Fibroblast of gingiva (primary cell): ENCODE measurements around the gene CHMP6.

Source experiments
- DNase-seq: peaks from one replicate; pipeline ENCODE4 v3.0.0-alpha.2; 2011; ENCODE audit warnings: low read depth

CHMP6 gene

DNA sequence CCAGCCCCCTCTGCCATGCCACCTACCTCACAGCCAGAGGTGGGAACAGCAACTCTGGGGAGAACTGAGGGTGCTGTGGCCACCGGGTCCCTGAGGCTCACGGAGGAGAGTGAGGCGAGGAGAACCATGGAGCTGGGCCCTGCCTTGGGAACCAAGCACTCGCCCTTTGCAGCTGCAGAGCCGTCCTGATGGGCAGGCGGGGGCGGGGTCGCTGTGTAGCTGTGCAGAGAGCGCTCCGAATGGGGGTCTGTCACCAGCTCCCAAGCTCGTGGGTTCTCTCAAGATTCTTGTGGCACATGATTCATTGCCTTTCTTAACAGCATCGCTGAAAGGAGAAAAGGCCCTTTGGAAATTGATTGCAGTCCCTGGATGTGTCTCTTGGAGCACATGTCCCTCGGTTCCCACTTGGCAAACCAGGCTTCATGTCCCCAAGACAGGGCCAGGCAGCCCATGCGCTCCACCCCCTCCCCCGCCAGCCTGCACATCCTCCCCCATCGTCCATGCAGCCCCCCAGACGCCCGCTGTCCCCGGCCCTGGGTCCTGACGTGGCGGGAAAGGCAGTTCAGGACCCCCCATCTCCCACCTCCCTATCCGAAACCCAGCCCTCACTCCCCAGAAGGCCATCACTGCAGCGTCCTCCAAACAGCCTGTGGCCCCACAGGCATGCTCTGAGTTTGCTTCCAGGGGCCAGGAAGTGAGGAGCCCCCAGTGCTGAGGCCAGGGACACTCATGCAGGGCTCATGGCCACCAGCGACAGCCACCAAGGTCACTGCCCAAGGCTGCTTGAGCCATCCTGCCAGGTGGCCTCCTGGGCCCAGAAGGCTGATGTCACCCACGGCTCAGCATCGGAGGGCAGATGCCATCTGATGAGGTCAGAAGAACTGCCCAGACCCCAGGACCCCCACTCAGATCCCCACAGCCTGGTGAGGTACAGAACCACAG is 20.6 kb upstream of the CHMP6 start:
- no peak for DNase-seq

DNA sequence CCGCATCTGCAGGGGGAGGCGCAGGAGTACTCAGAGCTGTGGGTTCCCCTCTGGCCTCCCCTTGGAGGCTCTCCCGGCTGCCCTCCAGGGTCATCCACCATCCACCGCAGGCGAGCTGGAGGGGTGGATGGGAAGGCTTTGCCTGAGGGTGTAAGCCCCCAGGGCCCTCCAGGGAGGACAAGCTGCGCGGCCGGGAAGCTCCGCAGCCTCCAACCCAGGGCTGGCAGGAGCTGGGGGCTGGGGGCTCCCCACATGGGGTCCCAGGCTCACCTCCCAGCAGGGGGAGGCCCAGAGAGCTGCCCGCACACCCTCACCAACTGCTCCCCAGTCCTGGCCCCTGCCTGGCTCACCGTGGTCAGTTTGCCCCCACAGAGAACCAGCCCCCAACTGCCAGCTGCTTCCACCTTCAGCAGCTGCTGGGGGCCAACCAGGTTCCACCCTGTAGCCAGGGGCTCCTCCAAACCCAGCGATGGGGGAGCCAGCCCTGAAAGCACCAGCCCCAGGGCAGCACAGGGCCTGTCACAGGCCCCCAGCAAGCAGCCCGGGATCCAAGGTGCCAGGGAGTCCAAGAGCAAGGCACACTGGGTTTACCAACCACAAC is 19.8 kb upstream of the CHMP6 start:
- no peak for DNase-seq

DNA sequence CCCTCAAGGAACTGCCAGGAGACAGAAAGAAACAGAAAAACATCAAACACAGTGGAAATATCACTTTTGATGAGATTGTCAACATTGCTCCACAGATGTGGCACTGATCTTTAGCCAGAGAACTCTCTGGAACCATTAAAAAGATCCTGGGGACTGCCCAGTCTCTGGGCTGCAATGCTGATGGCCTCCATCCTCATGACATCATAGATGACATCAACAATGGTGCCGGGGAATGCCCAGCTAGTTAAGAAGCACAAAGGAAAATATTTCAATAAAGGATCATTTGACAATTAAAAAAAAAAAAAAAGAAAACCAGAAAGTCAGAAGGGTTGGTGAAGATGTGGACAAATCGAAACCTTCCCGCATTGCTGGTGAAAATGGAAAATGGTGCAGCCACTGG is 14.9 kb upstream of the CHMP6 start:
- DNase-seq: no peak

DNA sequence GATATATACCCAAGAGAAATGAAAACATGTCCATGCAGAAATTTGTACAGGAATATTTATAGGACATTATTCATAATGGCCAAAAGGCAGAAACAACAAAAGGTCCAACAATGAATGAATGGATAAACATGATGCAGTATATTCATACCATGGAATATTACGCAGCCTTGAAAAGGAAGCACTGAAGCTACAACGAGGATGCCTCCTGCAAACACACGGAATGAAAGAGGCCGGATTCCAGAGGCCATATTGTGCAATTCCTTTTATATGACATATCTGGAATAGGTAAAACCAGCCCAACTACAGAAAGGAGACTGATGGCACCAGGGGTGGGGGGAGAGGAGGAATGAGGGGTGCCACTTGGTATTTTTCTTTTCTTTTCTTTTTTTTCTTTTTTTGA is 14.5 kb upstream of the CHMP6 start:
- DNase-seq: no peak

- no peak for DNase-seq
Observed at GRCh38 chr17:80978499-80979497, 12.8 kb upstream of the CHMP6 start.

GRCh38 chr17:80979547-80980378 is 11.9 kb upstream of the CHMP6 start:
- DNase-seq: no peak

DNA sequence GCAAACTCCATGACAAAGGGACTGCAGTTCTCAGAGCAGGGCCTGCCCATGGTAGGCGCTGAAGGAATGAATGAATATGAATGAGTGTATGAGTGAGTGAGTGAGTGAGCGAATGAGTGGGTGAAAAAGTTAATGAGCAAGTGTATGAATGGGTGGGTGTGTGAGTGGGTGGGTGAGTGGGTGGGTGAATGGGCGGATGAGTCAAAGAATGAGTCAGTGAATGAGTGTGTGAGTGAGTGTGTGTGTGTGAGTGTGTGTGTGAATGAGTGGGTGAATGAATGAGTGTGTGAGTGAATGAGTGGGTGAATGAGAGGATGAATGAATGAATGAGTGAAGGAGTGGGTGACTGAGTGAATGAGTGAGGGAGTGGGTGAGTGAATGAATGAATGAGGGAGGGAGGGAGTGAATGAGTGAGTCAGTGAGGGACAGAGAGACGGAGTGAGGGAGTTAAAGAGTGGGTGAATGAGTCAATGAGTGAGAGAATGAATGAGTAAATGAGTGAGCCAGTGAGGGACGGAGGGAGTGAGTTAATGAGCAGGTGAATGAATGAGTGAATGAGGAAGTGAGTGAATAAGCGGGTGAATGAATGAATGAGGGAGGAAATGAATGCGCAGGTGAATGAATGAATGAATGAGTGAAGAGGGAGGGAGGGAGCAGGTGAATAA is 11.1 kb upstream of the CHMP6 start:
- DNase-seq: no peak

GRCh38 chr17:80981062-80981902 is 10.4 kb upstream of the CHMP6 start:
- DNase-seq: no peak

GRCh38 chr17:80981929-80982425 is 9.7 kb upstream of the CHMP6 start:
- no peak for DNase-seq

GRCh38 chr17:80982426-80982974 is 9.1 kb upstream of the CHMP6 start:
- DNase-seq: no peak

- no peak for DNase-seq
Observed at GRCh38 chr17:80983545-80983944, 8.1 kb upstream of the CHMP6 start.

DNA sequence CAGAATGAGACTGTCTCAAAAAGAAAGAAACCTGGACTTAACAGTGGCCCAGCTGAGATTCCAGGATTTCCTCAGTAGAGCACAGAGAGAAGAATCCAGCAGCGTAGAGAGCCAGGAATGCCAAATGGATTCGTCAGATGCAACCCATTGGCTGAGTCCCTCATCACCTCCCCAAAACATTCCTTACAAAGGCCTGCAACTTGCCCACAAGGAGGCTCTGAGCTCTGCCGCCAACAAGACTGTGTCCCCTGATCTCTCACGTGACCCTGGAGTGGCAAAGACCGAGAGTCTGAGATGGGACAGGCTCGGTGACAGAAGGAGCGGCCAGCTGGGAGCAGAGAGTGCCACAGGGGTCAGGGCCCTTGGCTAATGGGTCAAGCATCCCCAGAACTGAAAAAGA is 6.9 kb upstream of the CHMP6 start:
- DNase-seq: peak; percentile 92

- DNase-seq: no peak
Observed at GRCh38 chr17:80986046-80986445, 5.6 kb upstream of the CHMP6 start.

- no peak for DNase-seq
Observed at GRCh38 chr17:80986816-80987475, 4.7 kb upstream of the CHMP6 start.

GRCh38 chr17:80987941-80988461 is 3.6 kb upstream of the CHMP6 start:
- DNase-seq: no peak

GRCh38 chr17:80989586-80989913 is 2.1 kb upstream of the CHMP6 start:
- no peak for DNase-seq

GRCh38 chr17:80990921-80991644 is 558 bp upstream of the CHMP6 start:
- no peak for DNase-seq
